Measurements from ENCODE around the gene NUP210L.

NUP210L gene

DNA sequence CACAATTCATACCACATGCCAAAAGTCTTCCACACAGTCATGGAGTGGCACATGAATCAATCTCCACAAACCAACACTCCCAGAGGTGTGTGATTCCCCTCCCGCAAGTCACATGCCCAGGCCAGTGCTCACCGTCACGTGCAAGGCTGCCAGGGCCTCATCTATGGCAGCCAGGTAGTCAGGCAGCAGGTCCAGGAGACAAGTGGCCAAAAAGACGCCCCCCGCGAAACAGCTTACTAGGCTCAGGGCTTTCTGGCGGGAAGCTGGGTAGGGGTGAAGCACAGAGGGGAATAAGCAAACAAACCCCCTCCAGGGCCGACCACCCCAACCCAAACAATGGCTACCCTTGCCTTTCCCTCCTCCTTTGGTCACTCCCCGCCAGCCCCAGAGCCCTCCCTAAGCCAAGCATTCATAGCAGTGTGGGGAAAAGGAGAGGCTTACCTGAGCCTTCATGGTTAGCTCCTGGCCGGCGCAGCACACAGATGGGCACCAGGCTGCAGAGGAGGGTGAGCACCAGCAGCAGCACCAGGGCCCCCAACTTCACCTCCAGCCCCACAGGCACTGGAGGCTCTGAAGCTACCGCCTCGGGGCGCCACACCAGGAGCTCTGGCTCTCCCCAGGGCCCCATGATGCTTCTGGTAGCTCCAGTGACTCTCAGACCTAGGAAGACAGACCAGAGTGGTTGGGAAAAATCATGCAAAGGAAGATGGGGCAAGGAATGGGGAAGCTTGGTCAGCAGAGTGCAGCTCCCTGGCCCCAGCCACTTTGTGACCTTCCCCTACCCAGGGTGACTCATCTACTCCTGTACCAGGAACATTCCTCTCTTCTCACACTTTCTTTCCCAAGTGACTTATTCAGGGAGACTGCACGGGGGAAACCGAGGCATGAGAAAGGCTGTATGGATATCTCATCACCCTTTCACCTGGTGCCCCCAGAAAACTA is 192.5 kb downstream of the NUP210L start:
- DNase-seq: no peak

DNA sequence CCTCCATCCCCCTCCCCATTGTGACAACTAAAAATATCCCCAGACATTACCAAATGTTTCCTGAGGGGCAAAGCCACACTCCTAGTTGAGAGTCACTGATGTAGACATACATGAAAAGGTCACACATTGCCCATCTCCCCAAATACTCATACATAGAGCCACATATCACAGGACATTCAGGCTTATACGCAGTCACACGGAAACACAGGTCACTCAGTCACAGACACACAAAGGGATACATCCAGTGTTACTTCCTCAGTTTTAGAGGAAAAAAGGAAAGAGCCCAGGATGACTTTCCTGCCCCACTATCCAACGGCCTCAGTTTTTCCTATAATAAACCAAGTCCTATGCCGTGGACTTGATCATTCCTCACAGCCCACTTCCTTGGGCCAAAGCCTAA is 193.5 kb downstream of the NUP210L start:
- no peak for DNase-seq

DNA sequence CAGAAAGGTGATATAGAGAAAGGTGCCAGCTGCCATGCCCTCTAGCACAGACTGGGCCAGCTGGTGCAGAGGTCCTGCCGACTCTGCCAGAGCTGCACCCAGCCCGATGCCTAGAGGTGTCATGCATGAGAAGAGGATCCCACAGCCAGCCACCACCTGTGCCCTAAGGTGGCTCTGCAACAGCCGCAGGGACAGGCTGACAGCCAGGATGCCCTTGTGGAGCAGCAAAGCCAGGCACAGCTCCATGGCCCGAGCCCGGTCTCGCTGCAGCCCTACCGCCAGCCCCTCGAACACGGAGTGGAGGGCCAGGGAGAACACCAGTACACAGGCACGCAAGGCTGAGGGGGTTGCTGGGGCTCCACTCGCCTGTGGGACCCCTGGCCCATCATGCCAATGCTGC is 194.7 kb downstream of the NUP210L start:
- no peak for DNase-seq

- no peak for DNase-seq
These were observed 195.4 kb downstream of the NUP210L start for GRCh38 chr1:153959454-153959853.

DNA sequence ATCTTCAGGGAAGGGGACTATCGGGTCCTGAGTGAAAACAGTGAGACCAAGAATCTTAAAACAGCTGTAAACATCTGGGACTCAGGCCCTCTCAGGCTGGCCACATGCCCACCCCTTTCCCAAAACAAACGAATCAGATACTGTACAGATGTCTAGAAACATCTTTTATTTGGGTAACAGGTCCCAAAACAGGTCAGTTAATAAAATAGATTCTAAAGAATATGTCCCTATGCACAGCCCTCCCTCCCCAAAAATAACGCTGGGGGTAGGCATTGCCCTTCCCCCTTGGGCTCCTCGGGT is 196.0 kb downstream of the NUP210L start:
- no peak for DNase-seq

DNA sequence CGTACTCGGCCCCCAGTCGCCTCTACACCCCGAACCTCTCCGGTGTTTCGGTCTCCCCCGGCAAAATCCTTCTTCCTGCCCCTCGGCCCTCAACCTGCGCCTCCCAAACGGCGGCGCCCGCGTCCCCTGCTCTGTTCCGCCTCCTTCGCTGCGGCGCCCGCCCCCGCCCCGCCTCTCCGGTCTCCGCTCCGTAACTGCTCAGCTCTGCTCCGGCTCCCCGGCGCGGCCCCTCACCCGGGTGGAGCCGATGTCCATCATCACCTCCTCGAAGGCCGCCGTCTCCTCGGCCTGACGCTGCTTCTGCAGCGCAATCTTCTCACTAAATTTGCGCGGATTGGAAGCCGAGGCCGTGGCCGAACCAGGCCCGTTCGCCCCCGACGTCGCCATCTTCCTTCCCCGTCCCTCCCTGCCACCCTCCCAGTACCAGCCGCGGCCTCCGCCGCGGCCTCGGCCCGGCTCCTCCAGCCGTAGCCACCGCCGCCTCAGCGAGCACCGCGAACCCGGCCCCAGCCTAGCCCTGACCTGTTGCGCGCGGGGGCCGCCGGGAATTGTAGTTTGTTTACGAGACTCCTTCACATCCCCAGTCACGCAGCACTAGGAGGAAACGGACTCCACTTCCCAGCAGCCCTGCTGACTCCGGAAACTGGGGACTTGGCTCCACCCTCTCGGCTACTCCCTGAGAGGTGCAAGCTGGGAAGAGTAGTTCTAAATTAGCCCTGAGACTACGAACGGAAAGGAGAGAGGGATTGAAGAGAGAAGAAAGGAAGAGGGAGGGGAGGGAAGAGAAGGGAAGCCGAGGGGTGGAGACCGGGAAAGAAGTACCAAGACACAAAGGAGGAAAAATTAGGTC is 196.5 kb downstream of the NUP210L start, which contains the start of gene CRTC2:
Gene CRTC2, minus strand, starts transcription at position 502 of the 850 bp plus-strand sequence. Its CDS starts 115 bp downstream, at position 387.
- DNase-seq: peak; percentile 97

- peak; percentile 50 for DNase-seq
These were observed 197.1 kb downstream of the NUP210L start for GRCh38 chr1:153957744-153958110.

DNA sequence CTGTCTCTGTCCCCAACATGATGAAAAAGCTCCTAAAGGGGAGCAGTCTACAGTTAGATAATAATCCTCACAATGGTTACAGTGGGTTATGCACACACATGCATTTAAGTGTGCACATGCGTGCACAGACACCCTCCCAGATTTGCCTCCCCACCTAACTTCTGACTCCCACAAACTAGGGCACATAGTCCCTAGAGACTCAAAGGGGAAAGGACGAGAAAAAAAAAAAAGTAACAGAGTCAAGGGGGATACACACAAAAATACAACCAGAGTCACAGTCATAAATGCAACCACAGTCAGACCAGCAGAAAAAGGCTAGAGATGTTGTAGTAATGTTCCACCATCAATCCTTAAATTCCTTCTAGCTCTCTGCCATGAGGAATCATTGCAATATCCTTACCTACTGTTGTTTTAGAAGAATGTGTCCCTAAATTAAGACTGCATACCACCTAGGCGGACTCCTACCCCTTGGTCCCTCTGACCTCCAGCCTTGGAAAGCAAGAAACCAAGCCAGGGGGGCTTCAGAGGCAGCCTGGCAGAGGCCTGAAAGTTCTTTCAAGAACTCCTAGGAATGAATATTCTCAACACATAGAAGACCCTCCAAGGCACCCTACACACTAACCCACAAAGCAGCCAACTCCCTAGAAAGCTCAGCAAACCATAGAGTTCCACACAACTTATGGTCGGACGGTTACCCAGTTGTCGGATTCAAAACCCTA is 197.7 kb downstream of the NUP210L start:
- no peak for DNase-seq

DNA sequence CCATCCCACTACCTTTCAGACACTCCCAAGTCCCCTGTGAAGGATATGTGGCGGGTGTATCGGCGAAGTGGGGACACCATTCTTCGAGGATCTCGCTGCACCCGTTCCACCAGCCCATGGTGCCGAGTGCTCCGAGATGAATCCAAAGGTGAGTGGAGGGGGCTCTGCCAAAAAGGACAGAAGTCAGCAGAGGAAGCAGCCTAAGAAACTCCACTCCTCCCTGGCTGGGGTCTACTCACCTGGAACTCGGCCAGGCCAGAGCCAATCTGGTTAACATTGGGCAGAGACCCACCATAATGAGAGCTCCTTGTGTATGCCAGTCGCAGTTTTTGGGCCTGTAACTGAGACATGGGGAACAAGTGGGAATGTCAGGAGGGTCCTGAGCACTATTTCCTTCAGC is 200.0 kb downstream of the NUP210L start:
- no peak for DNase-seq

DNA sequence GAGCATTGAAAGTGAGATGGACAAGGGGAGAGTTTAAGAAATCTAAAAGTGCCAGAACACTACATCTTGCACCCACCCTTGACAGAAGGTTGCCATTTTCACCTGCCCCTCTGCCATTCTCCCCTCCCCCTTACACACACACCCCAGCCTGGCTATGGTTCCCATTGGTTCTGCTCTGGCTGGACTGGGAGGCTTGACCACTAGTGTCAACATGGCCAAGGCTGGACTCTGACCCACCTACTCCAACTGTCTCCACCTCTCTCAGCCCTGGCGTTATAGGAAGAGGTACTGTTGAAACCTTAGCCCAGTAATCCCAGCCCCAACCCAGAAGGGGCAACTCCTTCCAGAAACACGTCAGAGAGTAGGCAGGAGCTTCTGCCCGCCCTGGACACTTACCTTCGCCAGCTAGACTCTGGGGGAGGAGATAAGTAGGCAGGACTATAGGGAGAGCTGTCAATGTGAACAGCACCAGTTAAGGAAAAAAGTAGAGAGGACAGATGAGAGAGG is 201.0 kb downstream of the NUP210L start:
- no peak for DNase-seq

DNA sequence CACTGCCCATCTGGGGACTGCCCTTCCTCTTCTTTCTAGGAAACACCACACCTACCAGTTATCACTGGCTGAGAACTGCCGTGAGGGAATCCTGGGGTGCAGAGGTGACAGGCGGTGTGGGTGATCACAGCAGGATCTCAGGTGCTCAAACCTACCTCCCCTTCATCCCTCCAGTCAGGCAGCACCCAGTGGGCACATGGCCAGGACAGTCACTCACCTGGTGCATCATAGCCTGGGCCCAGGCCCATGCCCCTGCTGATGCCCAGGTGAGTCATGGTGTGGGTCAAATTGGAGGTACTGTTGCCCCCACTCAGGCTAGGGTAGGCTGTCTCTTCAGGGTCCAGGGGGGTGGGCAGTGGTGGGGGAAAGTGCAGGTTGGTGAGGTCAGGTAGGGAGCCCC is 203.1 kb downstream of the NUP210L start:
- DNase-seq: no peak

DNA sequence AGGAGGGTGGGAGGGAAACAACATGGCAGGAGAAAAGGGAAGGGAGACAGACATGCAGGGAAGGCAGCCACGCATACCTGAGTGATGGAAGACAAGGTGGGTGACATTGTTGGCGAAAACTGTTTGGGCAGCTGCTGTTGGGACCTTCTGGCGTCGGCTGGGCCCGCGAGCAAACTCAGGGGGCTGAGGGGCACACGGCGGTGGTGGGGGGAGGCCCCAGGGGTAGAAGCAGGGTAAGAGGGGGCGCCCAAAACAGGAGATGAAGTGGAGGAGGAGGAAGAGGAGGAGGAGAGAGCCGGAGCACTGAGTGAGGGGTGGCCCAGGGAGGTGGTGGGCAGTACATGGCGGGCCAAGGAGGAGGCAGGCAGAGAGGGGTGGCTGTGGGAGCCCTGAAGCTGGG is 203.7 kb downstream of the NUP210L start:
- DNase-seq: no peak

DNA sequence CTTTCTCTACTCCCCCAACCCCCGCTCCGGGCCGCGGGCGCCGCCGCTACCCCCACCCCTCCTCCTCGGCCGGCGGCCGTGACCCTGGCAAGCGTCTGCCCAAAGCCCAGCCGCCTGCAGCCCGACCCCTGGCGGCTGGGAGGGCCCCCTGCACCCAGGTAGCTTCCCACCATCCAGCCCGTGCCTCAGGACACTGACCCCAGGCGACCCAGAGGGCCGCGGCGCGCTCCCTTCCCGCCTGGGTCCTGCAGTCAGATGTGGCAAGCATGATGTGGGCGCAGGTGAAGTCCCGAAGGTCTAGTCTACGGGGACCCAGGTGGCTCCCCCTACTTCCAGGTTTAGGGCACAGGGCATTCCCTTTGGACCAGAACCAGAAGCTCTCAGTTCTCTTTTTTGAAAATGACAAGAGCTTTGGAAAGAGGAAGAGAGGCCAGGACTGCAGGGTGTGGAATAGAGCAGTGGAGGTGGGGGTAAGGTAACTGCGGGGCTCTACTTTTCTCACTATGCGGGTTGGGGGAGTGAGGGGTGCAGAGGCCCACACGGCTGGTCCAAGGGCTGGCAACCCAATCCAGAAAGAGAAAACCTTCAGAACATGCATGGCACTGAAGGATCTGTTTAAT is 208.1 kb downstream of the NUP210L start, which contains the start of gene DENND4B:
Gene DENND4B, minus strand, starts transcription at position 97 of the 620 bp plus-strand sequence. CDS start 2,344 bp downstream, outside the sequence.
- DNase-seq: peak; percentile 77

DNA sequence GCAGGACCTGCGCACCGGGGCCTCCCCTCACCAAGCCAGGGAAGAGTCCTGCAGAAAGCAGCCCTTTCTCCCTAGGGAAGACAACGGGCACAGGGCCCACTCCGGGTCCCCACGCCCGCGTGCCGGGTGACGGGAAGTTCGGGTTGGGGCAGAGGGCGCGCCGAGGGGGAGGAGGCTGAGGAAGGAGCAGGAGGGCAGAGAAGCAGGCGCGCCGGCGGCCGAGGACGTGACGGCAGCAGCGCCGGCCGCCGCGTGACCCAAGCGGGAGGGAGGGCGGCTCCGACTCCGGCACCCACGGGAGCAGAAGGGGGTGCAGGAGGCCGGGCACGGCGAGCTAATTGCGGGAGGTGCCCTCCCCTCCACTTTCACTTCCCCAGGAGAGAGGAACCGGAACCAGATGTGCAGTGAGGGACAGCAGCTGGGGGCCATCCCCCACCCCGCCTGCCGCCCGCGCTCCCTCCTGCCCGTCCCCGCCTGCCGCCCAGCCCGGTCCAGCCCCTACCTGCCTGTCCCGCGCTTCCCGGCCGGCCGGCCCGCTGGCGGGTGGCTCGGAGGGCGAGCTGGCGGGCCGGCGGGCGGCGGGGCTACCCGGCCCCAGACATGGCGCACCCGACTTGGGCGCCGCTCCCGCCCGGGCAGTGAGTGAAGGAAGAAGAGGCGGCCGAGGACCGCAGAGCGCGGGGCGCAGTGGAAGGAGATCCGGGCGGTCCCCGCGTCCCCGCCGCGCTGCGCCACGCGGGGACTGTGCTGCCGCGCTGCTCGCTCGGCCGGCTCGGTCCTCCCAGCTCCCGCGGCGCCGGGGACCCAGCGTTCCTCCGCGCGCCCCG is 208.9 kb downstream of the NUP210L start:
- DNase-seq: peak; percentile 69

DNA sequence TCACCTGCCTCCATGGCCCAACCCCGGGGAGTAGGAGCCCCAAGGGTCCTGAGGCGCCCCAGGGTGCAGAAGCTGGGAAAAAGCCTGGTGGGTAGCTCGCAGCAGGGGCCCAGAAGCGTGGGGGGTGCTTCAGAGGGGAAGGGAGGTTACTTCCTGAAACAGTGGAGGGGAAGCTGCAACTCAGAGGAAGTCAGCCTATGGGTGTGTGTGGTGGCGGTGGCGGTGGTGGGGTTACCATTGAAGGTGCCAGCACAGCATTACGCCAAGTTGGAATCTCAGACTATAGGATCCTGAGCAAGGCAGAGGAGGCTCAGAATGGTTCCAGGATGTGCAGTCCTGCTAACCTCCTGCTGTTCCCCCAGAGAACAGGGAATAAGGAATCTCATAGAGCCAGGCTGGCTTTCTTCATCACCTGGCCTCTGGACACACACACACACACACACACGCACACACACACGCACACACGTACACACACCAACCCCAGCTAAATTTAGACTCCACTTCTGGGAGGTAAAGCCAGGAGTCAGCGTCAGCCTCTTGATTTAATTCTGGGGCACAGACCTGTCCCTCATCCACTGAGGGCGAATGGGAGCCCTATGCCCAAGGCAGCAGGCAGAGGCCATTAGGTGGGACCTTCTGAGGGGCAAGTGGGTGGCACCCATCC is 209.6 kb downstream of the NUP210L start:
- peak; percentile 72 for DNase-seq

DNA sequence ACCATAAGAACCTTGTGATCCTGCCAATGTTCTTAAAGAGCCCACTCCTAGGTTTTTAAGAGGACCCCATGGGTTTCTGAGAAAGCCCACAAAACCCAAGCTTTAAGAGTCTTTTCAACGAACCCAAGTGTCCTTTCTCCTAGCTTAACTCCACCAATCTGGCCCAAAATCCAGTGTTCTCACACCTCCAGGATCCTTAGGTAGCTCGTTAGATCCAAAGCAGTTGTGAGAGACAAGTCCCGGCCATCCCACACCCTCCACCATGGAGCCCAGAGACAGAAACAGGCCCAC is 210.1 kb downstream of the NUP210L start:
- DNase-seq: no peak

DNA sequence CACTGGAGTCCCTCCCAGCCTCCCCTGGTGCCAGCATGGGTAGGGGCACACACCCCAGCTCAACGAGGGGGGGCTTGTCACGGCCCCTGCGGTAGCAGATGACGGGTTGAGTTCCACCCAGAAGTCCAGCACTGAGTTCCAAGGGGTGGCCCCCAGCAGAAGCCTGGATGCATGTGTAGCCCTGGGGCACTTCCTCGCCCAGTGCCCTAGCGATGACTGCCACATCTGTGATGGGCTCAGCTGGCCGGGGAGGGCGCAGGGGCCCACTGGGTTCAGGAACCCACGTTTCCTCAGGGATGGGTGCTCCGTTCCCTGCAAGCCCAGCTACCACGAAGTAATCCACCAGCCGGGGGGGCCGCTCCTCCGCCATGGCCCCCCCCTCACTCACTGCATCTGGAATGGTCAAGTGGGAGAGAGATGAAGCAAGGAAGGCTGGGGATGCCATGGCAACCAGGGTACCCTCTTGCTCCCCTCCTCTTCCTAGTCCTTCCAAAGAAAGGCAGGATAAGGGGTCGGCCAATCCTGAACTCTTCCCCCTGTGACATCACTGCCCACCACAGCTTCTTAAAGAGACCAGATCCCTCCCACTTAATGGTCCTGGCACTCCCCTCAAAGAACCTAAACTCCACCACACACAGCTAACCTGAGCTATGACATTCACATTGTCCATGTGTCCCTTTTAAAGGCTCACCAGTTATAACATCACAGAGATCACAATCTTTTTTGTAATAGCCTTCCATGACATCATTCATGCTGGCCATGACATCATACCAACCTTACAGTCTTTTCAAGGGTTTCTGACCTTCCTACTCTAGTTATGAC is 210.7 kb downstream of the NUP210L start:
- no peak for DNase-seq

DNA sequence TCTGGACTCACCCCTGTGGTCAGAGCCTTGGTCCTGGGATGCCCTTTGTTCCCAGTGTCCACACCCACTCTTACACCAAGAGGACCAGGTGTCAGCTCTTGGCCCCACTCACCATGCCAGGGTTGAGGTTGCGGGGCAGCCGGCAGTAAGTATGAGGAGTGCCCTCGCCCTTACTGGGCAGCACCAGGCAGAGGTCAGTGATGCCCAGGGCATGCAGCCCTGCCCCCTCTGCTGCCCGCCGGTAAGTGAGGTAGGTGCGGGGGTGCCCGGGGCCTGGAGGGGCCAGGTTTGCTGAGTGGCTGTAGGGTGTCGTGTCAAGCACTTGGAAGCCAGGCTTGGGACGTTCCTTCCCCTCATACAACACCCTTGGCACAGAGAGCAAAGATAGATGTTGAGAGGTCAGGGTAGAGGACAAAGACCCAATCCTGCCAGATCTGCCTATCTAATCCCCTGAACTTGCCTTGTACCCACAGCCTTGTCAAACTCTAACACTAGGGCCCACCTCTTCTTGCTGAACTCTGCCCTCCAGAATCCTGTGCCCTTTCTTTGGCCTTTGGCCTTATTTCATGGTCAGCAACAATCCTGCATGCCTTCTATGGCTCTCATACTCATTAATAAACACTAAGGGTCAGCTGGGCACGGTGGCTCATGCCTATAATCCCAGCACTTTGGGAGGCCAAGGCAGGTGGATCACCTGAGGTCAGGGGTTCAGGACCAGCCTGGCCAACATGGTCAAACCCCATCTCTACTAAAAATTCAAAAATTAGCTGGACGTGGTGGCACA is 211.9 kb downstream of the NUP210L start:
- no peak for DNase-seq
